ENCODE measurements around the gene SPRR1B.
"Not testable (repeated sequence)": the region's sequence is repeated elsewhere in the genome, so short reads cannot be mapped to it uniquely, and the experiment has no call there.

The SPRR1B gene

DNA sequence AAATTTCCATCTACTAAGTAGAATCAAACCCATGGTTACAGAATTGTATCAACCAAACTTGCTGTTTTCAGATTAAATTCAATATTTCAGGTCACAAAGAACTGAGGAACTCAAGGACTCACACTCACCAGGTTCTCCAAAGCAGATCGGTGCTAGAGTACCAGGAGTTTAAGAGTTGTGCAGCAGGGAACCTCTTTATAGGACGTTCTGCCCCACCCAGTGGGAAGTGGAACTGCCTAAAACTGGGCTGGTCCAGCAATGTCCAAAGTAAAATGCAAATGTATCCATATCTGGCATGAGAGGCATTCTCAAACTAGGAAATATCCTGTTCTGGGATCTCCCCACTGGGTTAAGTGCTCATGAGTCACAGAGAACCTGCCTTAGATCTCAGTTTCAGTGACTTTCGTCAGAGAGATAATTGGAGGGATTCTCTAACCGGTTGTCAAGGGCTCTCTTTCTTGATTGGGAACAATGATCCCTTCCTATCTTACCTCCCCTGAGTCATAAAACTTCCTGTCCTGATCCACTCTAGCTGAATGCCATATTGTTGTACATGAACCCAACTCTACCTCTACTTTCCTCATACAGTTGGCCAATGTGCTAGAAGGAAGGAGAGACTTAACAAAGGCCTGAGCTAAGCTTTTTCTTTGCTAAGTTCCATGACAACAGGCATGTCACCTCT lies 10.1 kb downstream of the SPRR1B start, which contains the start of gene SPRR2D:
TSS of gene SPRR2D (minus strand) at position 171 of the 682 bp plus-strand sequence. CDS start 774 bp downstream, outside the sequence.
- peak; percentile 64 for DNase-seq (ENCODE audit: low spot score)

DNA sequence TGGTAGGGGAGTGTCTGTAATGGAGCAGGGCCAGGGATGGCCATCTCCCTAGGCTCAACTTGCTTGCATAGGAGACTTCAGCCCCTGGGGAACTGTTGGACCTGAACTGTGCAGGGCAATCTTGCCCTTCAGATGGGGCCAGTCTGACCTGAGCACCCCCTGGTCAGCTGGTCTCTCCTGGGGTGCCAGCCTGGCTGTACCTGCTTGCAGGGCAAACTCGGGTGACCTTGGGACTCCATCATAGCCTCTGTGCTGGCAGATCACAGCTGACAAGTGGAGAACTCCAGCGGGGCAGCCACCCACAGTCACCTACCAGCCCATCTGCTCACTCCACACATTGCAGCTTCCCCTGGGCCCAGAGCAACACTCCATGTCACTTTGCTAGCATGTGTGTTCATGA lies 18.2 kb downstream of the SPRR1B start:
- no peak for DNase-seq (ENCODE audit: low spot score)

DNA sequence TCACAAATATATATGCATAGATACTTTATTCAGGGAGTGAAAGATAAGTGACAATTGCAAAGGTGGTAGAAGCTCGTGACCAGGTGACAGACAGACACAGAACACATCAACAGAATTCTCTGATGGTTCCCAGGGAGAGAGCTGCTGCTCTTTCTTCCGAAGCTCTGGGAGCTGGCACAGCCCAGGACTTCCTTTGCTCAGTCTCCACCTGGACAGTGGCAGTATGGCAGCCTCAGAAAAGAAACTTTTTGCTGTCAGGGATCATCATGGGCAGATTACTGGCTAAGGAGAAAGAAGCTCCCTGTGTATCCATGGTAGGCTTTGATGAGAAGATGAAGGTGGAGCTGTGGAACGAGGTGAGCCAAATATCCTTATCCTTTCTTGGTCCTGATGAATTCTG lies 25.1 kb downstream of the SPRR1B start:
- DNase-seq (ENCODE audit: low spot score) = not testable (repeated sequence)

DNA sequence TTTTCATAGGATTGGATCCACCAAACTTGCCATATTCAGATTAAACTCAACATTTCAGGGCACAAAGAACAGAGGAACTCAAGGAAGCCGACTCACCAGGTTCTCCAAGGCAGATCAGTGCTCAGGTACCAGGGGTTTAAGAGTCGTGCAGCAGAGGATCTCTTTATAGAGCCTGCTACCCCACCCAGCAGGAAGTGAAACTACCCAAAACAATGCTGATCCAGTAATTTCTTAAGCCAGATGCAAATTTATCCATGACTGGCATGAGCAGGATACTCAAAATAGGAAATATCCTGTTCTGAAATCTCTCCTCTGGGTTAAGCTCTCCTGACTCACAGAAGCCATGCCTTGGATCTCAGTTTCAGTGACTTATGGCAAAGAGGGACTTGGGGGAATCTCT lies 26.4 kb downstream of the SPRR1B start, which contains the start of gene SPRR2A:
TSS of gene SPRR2A (minus strand) at position 138 of the 400 bp plus-strand sequence. CDS start 777 bp downstream, outside the sequence.
- DNase-seq (ENCODE audit: low spot score) = no peak

DNA sequence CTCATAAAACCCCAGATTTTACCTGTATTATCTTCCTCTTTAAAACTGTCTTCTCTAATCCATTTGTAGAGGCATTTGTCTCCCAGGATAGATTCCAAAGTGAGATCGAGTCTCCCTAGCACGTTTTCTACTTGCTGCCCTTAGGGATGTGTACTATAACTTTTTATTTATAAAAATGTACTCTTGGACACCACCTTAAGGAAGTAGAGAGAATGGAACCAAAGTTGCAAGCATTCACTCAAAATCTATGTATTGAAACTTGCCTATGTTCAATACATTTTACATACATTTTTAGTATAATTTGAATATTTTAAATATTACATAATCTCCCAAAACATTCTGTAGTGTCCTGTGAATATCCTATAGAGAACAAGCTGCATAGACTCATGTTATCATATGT lies 27.2 kb downstream of the SPRR1B start:
- DNase-seq (ENCODE audit: low spot score) = no peak

DNA sequence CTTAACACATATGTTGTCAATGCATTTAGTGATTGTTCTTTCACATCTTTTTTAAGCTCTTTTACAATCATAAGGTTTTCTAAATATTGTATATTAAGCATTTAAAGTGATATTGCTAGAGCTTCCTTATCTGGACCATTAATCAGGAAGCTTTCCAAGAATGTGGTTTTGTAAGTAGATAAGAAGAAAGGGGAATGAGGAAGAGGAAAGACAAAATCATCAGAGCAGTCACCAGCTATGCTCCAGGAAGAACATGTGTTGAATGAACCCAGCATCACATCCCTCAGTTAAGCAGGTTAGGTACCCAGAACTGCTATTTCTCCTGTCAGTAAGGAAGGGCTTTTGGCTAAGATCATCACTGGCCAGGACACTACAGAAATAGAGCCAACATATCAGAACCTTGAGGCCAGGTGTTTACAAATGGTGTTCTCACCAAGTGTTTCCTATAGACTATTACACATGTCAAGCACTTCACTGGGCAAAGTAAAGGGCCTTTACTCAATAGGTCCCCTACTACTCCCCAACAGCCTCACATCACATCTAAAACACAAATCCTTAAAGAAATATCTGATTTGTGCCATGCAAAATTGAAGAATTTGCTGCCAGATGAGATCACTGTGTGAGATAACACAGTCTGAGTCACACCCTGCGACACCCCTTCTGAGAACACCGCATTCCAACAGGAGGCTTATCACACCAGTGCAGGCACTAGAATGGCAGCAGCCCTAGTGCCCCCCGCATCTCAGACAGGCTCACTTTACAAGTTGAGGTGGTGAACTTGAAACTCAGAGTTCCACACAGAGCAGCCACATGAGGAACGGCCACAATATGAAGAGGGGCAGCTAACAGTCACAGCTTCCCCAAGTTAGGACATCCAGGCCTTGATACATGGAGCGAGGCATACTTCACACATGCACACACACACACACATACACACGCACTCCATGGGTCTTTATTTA lies 28.1 kb downstream of the SPRR1B start:
- DNase-seq (ENCODE audit: low spot score) = no peak

DNA sequence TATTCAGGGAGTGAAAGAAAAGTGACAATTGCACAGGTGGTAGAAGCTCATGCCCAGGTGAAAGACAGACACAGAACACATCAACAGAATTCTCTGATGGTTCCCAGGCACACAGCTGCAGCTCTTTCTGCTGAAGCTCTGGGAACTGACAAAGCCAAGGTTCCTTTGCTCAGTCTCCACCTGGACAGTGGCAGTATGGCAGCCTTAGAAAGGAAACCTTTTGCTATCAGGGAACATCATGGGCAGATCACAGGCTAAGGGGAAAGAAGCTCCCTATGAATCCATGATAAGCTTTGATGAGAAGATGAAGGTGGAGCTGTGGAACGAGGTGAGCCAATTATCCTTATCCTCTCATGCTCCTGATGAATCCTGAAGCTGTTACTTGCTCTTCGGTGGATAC lies 39.2 kb downstream of the SPRR1B start:
- no peak for DNase-seq (ENCODE audit: low spot score)

DNA sequence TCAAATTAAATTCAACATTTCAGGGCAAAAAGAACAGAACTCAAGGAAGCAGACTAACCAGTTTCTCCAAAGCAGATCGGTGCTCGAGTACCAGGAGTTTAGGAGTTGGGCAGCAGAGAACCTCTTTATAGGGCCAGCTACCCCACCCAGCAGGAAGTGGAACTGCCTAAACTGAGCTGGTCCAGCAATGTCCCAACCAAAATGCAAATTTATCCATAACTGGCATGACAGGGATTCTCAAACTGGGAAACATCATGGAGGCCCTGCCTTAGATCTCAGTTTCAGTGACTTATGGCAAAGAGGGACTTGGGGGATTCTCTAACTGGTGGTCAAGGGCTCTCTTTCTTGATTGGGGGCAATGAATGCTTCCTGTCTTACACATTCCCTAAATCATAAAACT lies 40.5 kb downstream of the SPRR1B start, which contains the start of gene SPRR2B:
TSS of gene SPRR2B (minus strand) at position 101 of the 400 bp plus-strand sequence. CDS start 772 bp downstream, outside the sequence.
- no peak for DNase-seq (ENCODE audit: low spot score)

DNA sequence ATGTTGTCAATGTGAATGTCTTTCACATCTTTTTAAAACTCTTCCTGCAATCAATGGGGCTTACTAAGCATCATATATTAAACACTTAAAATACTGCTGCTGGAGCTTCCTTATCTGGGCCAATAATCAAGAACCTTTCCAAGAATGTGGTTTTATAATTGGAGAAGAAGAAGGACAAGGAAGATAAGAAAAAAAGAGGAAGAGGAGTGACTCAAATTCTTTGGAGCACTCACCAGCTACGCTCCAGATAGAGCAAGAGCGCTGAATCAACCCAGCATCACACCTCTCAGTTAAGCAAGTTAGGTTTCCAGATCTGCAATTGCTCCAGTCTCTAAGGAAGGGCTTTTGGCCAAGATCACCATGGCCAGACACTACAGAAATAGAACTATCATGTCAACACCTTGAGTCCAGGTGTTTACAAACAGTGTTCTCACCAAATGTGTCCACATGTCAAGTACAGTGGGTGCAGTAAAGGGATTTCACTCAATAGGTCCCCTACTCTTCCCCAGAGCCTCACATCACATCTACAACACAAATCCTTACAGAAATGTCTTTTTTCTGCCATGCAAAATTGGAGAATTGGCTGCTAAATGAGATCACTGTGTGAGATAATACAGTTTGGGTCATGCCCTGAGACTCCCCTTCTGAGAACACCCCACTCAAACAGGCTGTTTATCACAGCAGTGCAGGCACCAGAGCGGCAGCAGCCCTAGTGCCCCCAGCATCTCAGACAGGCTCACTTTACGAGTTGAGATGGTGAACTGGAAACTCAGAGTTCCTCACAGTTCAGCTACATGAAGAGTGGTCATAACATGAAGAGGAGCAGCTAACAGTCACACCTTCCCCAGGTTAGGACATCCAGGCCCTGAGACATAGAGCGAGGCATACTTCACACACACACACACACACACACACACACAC lies 42.1 kb downstream of the SPRR1B start:
- no peak for DNase-seq (ENCODE audit: low spot score)

DNA sequence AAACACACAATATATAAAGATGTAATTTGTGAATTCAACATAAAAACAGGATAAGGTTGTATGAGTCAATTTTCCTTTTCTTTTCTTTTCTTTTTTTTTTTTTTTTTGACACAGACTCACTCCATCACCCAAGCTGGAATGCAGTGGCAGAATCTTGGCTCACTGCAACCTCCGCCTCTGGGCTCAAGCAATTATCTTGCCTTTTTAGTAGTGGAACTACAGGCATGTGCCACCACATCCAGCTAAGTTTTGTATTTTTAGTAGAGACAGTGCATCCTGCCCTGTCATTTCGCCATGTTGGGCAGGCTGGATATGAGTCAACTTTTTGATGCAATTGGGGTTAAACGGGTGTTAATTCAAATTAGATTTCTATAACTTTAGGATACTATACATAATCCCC lies 50.7 kb downstream of the SPRR1B start:
- no peak for DNase-seq (ENCODE audit: low spot score)

All from SW480 (cell line).